HG02884 (cell line): ENCODE data around the gene SERPINB13.

Experiments
- ATAC-seq: cut with Tn5 transposase; IDR thresholded peaks from one replicate; pipeline ENCODE4 v1.9.1; 2021; ENCODE audit warnings: mild to moderate bottlenecking, moderate library complexity; ENCODE audit not compliant: unreplicated experiment

Gene SERPINB13, protein sequence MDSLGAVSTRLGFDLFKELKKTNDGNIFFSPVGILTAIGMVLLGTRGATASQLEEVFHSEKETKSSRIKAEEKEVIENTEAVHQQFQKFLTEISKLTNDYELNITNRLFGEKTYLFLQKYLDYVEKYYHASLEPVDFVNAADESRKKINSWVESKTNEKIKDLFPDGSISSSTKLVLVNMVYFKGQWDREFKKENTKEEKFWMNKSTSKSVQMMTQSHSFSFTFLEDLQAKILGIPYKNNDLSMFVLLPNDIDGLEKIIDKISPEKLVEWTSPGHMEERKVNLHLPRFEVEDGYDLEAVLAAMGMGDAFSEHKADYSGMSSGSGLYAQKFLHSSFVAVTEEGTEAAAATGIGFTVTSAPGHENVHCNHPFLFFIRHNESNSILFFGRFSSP

DNA sequence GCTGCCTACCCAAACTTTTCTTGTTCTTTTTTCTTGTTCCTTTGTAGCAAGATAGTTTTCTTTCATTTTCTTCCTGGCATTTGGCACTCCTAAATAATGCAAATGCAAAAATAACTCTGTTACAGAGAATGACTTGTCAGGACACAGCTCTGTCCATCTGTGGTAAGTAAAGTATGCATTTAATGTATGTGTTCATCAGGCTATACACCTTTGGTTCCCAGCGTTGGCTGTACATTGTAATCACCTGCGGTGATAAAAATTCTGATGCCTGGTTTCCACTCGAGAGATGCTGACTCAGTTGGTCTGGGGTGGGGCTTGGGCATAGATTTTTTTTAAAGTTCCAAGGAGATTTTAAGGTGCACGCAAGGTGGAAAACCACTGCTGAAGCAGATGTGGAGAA lies at the start of gene SERPINB13:
SERPINB13 (plus strand) TSS at position 378 of the 400 bp plus-strand sequence. CDS start 1,325 bp downstream, outside the sequence.
- ATAC-seq, result no peak

DNA sequence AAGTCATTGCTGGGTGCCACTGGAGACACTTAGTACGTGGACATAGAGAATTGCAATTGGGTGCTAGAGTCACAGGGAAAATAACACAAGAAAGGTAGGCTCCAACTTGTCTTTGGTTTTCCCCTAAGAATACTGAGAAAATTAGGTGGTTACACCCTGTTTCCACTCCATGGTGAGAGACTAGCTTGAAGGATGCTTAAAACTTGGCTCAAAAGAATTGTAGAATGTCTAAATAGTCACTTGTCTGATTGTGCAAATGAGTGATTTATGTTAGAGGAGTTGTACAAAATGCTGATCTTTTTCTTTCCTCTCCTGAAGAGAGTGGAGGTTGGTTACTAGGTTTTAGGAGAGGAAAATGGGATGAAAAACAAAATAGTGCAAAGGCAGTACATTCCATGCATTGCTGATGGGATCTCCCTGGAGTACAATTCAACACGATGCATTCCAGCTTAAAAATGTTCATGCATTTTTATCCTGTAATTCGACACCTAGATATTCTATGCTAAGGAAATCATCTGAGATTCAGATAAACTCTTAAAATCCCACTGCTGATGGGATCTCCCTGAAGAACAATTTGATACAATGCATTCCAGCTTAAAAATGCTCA lies 47.1 kb upstream of the SERPINB13 start:
- no peak for ATAC-seq

DNA sequence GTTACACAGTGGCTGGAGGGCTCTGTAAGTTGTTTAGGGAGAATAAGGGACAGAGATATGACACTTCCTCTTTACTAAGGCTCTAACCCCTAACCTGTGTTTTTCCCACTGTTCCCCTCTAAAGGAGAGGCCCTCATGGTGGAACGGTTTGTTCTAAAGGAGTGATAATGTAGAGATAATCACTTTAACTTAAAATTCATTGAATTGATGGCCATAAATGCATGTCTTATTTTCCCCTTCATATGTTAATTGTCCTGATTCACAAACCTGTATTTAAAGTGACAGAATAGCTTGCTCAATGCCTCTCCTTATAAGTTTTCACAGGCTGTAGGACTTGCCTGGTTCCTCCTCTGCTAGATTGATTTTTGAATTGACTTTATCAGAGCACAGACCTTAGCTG lies 45.1 kb upstream of the SERPINB13 start, which contains the start of gene SERPINB12:
SERPINB12 (plus strand) TSS at position 301 of the 400 bp plus-strand sequence. CDS start 13,791 bp downstream, outside the sequence.
- ATAC-seq, result no peak

DNA sequence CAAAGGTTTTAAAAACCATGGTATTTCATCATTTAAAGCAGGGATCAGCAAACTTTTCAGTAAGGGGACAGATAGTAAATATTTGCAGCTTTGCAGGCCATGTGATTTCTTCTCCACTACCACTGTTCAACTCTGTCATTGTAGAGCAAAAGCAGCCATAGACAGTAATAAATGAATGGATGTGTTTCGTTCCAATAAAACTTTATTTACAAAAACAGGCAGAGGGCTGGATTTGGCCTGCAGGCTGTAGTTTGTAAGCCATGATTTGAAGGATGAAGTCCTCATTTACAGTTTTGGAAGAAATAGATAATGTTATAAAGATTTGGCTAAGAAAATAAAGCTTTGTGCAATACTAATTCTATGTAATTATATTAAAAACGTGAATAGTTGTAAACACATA lies 43.1 kb upstream of the SERPINB13 start:
- ATAC-seq, result no peak

DNA sequence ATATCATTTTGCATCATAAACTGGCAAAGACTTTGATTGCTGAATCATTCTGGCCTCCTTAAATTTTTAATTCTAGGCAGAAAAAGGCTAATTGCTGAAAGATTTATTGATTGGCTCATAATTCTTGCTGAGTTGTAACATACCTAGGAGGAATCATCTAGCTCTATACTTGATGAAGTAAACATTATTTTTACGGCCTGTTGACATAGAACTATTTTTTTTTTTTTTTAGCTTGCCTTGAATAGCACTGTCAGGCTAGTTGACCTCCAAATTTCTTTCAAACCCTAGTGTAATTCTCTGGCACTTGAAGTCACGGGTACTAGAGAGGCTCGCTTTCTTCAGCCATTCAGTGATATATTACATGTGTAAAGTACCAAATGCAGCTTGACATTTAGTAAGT lies 42.1 kb upstream of the SERPINB13 start:
- ATAC-seq, result no peak

DNA sequence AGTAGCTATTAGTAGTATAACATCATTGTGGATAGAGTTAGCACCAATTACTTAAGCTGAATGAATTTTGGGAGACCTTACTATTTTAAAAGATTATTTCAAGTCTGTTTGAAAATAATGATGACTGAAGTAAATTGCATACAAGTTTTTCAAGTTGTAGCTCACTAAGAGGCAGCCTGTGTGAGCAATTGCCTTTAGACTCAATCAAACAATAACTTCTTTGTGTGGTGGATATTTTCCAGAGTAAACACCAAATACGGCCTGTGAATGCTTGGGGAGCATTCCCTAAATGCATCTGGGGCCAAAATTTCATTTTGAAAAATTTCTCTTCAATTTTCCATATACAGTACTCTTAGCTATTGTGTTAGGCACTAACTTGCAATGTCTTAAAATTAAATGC lies 37.1 kb upstream of the SERPINB13 start:
- ATAC-seq, result no peak

DNA sequence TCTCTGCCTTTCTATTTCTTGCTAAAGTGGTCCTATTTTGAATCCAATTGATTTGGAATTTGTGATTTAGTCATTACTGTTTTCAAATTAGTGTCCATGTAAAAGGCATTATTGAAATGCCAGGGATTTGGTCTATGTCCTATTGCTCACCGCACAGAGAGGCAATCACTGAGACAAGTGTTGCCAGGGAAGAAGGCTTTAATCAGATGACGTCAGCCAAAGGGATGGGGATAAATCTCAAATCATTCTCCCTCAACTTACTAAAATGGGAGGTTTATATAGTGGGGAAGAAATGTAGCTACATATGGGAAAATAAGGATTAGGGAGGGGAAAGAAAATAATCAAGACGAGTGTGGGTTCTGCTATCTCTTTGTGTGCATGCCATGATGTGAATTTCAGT lies 35.4 kb upstream of the SERPINB13 start:
- ATAC-seq, result no peak

DNA sequence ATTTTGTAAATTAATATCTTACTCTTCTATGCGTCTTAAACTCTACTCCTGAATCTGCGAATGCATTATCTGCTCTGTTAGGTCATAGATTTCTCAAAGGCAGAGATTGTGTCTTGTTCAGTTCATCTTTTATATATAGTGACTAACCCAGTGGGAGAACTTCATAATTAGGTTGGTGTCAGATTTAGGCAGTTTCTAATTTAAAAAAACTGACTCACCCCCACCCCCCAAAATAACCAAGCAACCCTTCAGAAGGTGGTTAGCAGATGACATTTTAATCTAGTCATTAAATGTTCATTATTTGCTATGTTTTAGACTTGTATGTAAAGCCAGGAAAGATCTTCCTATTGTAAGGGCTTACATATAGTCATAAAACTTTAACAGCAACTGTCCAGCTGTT lies 34.6 kb upstream of the SERPINB13 start:
- ATAC-seq, result no peak

DNA sequence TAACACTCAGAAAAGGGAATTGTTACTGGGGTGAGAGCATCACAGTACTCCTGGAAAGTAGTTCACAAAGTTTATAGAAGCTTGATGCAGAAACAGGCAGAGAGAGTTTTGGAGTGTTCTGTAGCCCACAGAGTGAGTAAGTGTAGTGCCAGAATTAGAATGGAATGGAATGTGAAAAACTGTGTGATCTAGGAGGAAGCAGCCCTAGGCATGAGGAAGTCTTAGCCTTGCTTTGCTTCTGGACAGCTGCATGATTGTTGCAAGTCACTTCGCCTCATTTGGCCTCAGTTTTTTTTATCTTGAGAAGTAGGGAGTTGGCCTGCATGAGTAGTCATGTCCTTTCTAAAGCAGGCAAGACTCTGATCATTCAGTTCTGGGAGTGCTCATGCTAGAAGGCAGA lies 34.1 kb upstream of the SERPINB13 start:
- no peak for ATAC-seq

DNA sequence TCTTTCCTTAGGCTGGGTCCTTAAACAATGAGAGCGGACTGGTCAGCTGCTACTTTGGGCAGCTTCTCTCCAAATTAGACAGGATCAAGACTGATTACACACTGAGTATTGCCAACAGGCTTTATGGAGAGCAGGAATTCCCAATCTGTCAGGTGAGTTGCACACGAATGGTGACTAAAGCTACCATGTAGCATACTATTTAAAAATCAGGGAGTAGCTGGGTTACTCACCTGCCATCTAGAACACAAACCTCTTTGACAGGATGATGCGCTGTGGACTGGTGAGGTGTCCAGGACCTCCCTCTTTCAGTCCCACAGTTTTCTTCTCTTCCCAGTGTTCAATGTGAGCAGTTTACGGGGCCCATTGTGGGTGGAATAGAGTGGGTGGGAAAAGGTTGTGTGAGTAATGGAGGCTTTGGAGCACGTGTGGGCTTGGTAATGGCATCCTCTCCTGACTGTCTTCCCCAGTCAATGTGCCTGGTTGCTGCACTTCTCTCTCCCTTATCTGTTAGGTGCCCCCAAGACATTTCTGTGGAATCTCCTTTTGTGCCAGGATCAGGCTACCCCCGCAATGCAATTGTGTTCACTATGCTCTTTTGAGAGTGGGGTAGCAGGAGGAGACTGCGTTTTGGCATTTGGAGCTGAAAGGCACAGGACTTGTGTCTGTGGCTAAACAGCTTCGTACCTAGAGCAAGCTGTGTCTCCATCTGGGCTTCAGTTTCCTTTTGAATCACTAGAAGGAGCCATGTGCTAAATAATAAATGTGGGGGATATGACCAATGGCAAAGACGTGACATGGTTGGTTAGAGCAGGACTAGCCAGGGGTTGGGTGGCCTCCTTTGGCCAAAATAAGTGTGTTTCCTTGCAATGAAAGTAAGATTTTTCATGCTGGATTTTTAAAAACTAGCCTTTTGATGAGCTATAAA lies 27.3 kb upstream of the SERPINB13 start:
- peak; percentile 48 for ATAC-seq

DNA sequence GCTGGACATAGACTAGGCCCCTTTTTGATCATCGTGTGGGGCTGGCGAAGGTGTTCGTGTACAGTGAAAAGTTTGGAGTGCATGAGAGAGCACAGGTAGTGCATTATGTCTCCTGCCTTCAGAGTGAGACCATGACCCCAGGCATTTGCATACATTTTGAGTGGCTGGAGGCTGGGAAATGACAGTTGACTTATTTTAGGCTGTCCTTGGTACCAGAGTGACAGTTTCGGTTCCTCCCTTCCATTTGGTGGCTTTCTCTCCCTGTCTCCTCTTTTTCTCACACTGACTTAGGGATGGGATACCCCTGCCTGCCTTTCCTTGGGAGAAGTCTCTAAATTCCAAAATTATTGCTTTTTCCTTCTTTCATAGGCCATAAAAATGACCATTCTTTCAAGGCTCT lies 24.9 kb upstream of the SERPINB13 start:
- peak; percentile 90 for ATAC-seq

DNA sequence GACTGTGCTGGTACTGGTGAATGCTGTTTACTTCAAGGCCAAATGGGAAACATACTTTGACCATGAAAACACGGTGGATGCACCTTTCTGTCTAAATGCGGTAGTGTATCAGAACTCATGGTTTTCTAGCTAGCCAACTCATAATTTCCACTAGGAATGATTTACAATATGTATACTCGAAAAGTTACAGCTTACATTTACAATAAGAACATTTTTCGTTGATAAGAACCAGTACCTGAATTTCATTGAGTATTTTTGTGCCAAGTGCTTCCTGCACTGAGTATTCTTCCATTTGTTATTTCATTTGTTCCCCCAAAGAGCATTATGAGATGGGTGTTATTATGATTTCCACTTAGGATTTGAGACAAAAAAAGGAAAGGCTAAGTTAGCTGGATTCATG lies 23.1 kb upstream of the SERPINB13 start:
- ATAC-seq, result no peak

DNA sequence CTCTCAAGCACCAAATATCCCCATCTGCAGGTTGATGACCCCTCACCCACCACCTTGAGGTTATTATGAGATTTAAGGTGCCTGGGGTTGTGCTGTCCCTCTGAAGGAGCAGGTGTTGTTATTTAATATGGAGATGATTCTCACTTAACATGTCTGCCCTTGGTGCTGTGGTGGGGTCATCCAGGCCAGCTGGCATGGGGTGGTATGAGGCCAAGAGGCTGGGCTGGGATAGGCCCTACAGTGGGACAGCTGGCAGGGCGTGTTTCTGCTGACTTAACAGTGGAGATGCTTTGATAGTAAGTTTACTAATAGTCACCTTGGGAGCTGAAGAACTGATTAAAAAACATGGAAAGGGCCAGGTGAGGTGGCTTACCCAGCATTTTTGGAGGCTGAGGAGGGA lies 22.6 kb upstream of the SERPINB13 start:
- no peak for ATAC-seq

DNA sequence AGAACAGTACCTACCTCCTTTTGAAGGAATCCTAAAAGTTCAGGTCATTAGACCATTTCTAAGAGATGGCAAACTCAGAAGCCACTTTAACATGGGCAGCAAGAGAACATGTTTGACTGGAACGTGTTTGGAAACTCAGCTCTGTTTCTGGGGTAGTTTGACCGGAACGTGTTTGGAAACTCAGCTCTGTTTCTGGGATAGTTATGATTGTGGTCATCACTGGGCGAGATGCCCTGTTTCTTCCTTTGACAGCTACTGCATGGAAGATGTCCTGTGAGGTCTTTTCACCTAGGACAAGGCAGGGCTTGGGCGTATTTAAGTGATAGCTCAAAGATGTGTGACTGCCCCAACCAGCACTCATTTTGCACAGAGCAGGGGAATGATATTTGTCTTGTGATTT lies 19.9 kb upstream of the SERPINB13 start:
- ATAC-seq, result no peak

DNA sequence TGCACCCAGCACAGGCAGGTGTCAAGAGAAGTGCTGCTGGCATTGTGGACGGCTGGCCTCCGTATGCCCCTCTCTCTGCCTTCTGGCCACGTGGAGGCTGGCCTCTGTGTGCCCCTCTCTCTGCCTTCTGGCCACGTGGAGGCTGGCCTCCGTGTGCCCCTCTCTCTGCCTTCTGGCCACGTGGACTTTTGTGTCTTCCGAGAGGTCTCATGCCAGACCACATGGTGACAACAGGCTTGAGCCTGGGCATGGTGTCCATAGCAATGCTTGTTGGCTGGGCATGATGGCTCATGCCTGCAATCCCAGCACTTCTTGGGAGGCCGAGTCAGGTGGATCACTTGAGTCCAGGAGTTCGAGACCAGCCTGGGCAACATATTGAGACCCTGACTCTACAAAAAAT lies 19.3 kb upstream of the SERPINB13 start:
- ATAC-seq, result no peak

DNA sequence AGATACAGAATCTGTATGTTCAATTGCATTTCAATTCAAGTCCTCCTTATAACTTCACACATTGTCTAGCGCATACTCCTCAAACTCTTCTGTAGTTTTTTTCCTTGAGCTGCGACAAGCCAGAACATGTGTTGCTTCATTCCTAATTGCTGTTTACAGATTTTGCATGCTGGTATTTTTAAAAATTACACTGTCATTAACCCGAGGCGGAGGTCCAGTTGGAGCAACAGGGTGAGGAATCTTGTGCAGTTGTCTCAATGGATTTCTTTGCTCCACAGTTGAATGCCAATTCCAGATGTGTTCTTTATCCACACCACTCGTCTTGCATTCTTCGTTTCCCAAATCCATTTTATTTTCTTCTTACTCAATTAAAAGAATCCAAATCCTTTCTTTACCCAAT lies 16.4 kb upstream of the SERPINB13 start:
- ATAC-seq, result no peak

DNA sequence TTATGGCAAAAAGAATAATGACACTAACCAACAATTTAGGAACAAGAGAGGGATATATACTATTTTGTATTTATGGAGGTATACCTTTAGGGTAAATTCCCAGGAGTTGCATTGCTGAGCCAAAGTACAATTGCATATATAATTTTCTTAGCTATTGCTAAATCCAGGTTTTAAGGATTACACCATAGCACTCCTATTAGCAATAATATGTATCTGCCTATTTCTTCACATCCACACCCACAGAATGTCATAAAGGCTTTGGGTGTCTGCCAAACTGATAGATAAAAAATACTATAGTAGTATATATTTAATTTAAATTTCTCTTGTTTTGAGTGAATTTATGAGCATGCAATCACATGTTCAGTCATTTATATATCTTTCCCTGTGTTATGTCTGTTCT lies 11.5 kb upstream of the SERPINB13 start:
- no peak for ATAC-seq

DNA sequence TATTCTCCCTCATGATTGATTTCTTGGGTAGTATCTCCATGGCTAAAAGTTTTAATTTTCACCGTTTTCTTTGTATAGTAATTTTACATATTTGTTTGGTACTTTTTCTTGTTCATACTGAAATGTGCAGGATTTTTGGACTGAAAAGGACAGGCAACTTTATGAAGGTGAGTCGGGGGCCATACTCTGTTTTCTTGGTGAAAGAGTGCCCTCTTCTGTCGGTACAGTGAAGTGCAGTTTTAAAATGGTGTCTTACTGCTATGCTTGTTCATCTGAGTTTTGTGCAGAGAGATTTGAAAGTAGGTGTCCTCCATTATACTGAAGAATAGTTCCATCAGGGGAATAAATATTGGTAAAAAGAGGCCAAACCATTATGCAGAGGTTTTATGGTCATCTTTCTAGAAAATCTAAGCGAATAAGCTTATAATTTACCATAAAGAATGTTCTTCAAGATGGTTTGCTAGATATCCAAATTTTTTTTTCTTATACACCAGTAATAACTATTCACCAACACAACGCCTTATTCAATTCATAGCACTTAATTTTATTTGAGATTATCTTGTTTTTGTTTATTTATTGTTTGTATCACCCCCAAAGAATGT lies 8.7 kb upstream of the SERPINB13 start:
- no peak for ATAC-seq

DNA sequence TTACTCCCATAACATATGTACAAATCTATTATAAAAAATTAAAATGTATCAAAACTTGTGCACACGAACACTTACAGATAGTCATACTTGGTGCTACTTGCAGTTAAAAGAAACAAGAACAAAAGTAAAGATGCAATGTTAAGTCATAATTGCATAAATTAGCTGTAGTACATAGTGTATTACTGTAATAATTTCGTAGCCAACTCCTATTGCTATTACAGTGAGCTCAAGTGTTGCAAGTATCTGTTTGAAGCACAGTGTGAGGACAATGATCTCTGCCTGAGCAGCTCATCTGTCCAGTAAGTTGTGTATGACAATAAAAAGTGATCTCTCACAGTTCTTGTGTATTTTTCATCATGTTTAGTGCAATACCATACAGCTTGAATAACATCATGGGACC lies 7.5 kb upstream of the SERPINB13 start:
- no peak for ATAC-seq

DNA sequence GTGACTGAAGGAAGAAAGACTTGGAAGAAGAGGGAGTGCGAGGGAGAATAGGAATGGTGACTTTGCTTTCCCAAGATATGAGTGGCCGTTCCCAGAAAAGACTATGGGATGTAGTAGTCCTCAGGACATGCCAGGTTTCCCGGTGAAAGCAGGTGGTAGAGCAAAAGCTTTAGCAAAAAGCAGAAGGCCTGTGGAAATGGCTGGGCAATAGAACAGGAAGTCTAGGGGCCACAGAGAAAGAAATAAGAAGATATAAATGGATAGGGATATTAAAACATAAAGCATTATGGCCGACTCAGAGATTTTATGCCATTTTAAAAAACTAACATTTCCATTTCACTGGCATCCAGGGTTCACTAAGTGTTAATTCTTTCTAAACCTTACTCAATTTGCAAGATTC lies 1.2 kb upstream of the SERPINB13 start:
- no peak for ATAC-seq

DNA sequence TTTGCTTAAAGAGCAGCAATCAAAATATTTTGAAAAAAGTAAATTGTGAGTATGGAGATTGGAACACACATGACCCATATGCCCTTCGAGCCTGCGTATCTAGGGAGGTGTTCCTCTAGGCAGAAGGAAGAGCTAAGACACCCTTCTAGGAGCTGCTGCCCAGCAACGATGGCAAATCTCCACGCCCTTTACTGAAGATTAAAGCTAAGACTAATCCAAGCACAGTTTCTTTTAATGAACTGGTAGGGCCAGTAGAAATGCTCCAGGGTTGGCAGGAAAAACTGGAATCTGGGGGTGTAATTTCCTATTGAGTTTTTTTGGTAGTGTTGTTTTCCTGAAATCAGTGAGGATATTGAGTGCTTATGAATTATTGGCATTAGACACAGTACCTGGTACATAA lies 712 bp upstream of the SERPINB13 start:
- ATAC-seq, result no peak
